K562 (cell line): Measurements from ENCODE around the gene ZCCHC24. TPM values are rescaled to one million over a fixed set of nuclear protein-coding genes. Genes with fewer than 3 reads are reported as not detected.

ENCODE experiments used
- ATAC-seq: fragments of 200-7000 bp; cut with Tn5 transposase; 3 replicates; pipeline ENCODE4 v1.9.1; 2020; ENCODE audit warnings: moderate library complexity
- BruUV-seq: library from RNA; stranded (reverse); fragments of 400-500 nt; replicated peaks from 2 replicates; lab custom pipeline; 2021; lab: Mats Ljungman, UMichigan
- CTCF ChIA-PET: fragments of 300-600 bp; formaldehyde crosslinking; extraction: SDS; loops from one replicate; lab custom pipeline; 2021; ENCODE audit warnings: low intra/inter-chr PET ratio; lab: Yijun Ruan, JAX
- POLR2A ChIA-PET: fragments of 300-600, 350-650 bp; sonication (Branson Sonifier 250); formaldehyde crosslinking; extraction: SDS; loops from one replicate; lab custom pipeline; 2021; ENCODE audit warnings: antibody characterized with exemption, inconsistent platforms; lab: Yijun Ruan, JAX
- DNase-seq, 4 experiments: peaks; one replicate each; pipeline versions ENCODE4 v3.0.0 to v3.0.0-alpha.2; 2011 to 2018; ENCODE audit warnings: low spot score in 3 of 4, mixed read lengths in 3 of 4; ENCODE audit errors: extremely low read depth in 1 of 4
- FAIRE-seq: peaks from 2 replicates; lab custom pipeline; 2011; peaks lifted over from hg19 to GRCh38; lab: Jason Lieb, UNC
- H2AFZ ChIP-seq: 2 replicates; pipeline ENCODE4 v1.6.0; 2011; ENCODE audit warnings: low read depth, low read length, control low read depth, inconsistent platforms
- H3K27ac ChIP-seq: fragments of 200-600 bp; 3 replicates; pipeline ENCODE4 v1.8.0; 2011; ENCODE audit warnings: low read depth, mild to moderate bottlenecking, control low read depth, inconsistent platforms, low read length, moderate library complexity, mixed read lengths; ENCODE audit errors: extremely low read depth
- H3K27me3 ChIP-seq, 2 experiments: fragments of 300-600 bp in 1 of 2; 2 replicates in 1 of 2; 3 replicates in 1 of 2; pipeline versions ENCODE4 v1.6.0 to v1.8.0; 2011; ENCODE audit warnings: inconsistent platforms in 2 of 2, low read length in 2 of 2, mild to moderate bottlenecking in 1 of 2, mixed read lengths in 1 of 2, moderate library complexity in 1 of 2; ENCODE audit not compliant: control insufficient read depth in 2 of 2, insufficient read depth in 2 of 2
- H3K36me3 ChIP-seq: fragments of 300-600 bp; 3 replicates; pipeline ENCODE4 v1.8.0; 2011; ENCODE audit warnings: mild to moderate bottlenecking, low read length, inconsistent platforms; ENCODE audit not compliant: control insufficient read depth, insufficient read depth
- H3K4me1 ChIP-seq, 2 experiments: fragments of 200-600 bp in 1 of 2; replicated peaks in 1 of 2; 2 replicates in 1 of 2; 3 replicates in 1 of 2; pipeline versions ENCODE4 v1.5.1 to v1.8.0; 2011; ENCODE audit warnings: inconsistent platforms in 2 of 2, low read length in 2 of 2, mild to moderate bottlenecking in 1 of 2, mixed read lengths in 1 of 2, moderate library complexity in 1 of 2; ENCODE audit not compliant: control insufficient read depth in 2 of 2, insufficient read depth in 2 of 2
- H3K4me2 ChIP-seq: 2 replicates; pipeline ENCODE4 v1.6.1; 2011; ENCODE audit warnings: low read length, control low read depth, inconsistent platforms, mixed read lengths; ENCODE audit not compliant: insufficient read depth
- H3K4me3 ChIP-seq: fragments of 200-600 bp; sonication (generic), shearing (Covaris generic); 2 replicates; pipeline ENCODE4 v1.5.1; 2016; ENCODE audit warnings: control low read depth, inconsistent platforms
- H3K79me2 ChIP-seq: fragments of 200-600 bp; 3 replicates; pipeline ENCODE4 v1.8.0; 2011; ENCODE audit warnings: low read length, inconsistent platforms; ENCODE audit not compliant: control insufficient read depth, insufficient read depth
- H3K9ac ChIP-seq, 2 experiments: 2 replicates each; pipeline versions ENCODE4 v1.6.0 to v1.6.1; 2011; ENCODE audit warnings: low read depth in 2 of 2, low read length in 2 of 2, control low read depth in 1 of 2, inconsistent platforms in 1 of 2, mild to moderate bottlenecking in 1 of 2, mixed read lengths in 1 of 2; ENCODE audit not compliant: insufficient read depth in 1 of 2
- H3K9me1 ChIP-seq: one replicate; pipeline ENCODE4 v1.6.0; 2011; ENCODE audit warnings: inconsistent platforms, mild to moderate bottlenecking, low read length, moderate library complexity; ENCODE audit not compliant: control insufficient read depth, insufficient read depth
- H3K9me3 ChIP-seq: replicated peaks from 2 replicates; pipeline ENCODE4 v1.5.1; 2011; ENCODE audit warnings: low read depth, low read length, inconsistent platforms; ENCODE audit not compliant: control insufficient read depth, insufficient read depth
- H4K20me1 ChIP-seq: replicated peaks from 2 replicates; pipeline ENCODE4 v1.6.1; 2011; ENCODE audit warnings: low read length, inconsistent platforms, mixed read lengths; ENCODE audit not compliant: control insufficient read depth, insufficient read depth
- ATF7 ChIP-seq: fragments of 450-650 bp; IDR thresholded peaks from 2 replicates; pipeline ENCODE4 v1.7.1; 2014; ENCODE audit warnings: mild to moderate bottlenecking, moderate library complexity
- CXXC5 ChIP-seq: fragments of 250-450 bp; sonication (Bioruptor Pico); IDR thresholded peaks from 2 replicates; pipeline ENCODE4 v1.8.0; 2022; ENCODE audit warnings: inconsistent platforms, mild to moderate bottlenecking, moderate library complexity
- ELF1 ChIP-seq: fragments of 200-800 bp; sonication (Bioruptor generic); IDR thresholded peaks from 2 replicates; pipeline ENCODE4 v1.6.1; 2016; ENCODE audit warnings: missing genetic modification characterization, missing compliant biosample characterization
- LEF1 ChIP-seq: fragments of 450-650 bp; IDR thresholded peaks from 2 replicates; pipeline ENCODE4 v1.6.1; 2016; ENCODE audit warnings: mild to moderate bottlenecking
- PML ChIP-seq: IDR thresholded peaks from 2 replicates; pipeline ENCODE4 v1.6.1; 2012; ENCODE audit warnings: low read length, inconsistent platforms
- RAD51 ChIP-seq: fragments of 450-650 bp; IDR thresholded peaks from 2 replicates; pipeline ENCODE4 v1.7.1; 2016; ENCODE audit warnings: low read depth, mild to moderate bottlenecking, borderline replicate concordance
- ZEB2 ChIP-seq: fragments of 450-650 bp; IDR thresholded peaks from 2 replicates; pipeline ENCODE4 v1.6.1; 2016
- ZFP36 ChIP-seq: fragments of 150-350 bp; IDR thresholded peaks from 2 replicates; pipeline ENCODE4 v1.6.1; 2018; ENCODE audit warnings: low read length, low read depth; ENCODE audit not compliant: partially characterized antibody
- ZNF165 ChIP-seq: fragments of 250-450 bp; sonication (Bioruptor Pico); IDR thresholded peaks from 2 replicates; pipeline ENCODE4 v1.4.0; 2020; ENCODE audit warnings: borderline replicate concordance
- WGBS: fragments of 100-300 bp; shearing (Covaris generic); methylation state at CpG from one replicate; pipeline ENCODE4 v1.1.6; 2016; ENCODE audit warnings: low coverage, mixed read lengths; ENCODE audit not compliant: insufficient coverage; ENCODE audit errors: missing lambda C conversion rate; 5-methylcytosine and 5-hydroxymethylcytosine counted together
- in situ Hi-C: fragments of 300-500 bp; cut with MboI; formaldehyde crosslinking; loops from 4 replicates; pipeline ENCODE4 v1.15.0; 2018; ENCODE audit warnings: inconsistent platforms, mixed read lengths
- intact Hi-C: fragments of 100-400 bp; cut with micrococcal nuclease; formaldehyde crosslinking; loops from 2 replicates; pipeline ENCODE4 v1.14.2; 2022
- polyA plus RNA-seq, 8 experiments: library from polyadenylated mRNA; depleted of rRNA in 4 of 8; stranded (reverse) in 5 of 8; unstranded in 3 of 8; fragments of >200 nt; fragmentation: Nextera tagmentation in 2 of 8; fragmentation: Illumina TruSeq in 1 of 8; extraction: Ambion mirVana in 2 of 8; extraction: Trizol in 1 of 8; gene quantifications; 2 replicates each; pipeline versions ENCODE4 v1.2.1 to v1.2.3, GENCODE V29; 2011 to 2014; ENCODE audit warnings: inconsistent platforms in 1 of 8, missing spikeins in 1 of 8
- total RNA-seq, 7 experiments: library from RNA; depleted of rRNA in 6 of 7; stranded (reverse); fragments of >200 nt in 6 of 7; fragmentation: Illumina TruSeq in 2 of 7; extraction: Trizol in 2 of 7; gene quantifications; 2 replicates each; pipeline versions ENCODE4 v1.2.1 to v1.2.3, GENCODE V29; 2011 to 2021; ENCODE audit warnings: low replicate concordance in 1 of 7
- TF ChIP-seq, protein P1 (sequence below): fragments of 450-650 bp; IDR thresholded peaks from 2 replicates; pipeline ENCODE4 v1.6.1; 2016; ENCODE audit warnings: low read depth

Gene ZCCHC24
- total and polyA plus RNA-seq, 9 of the 15 experiments (the other 6 are each of a cell fraction or from before 2014, with no cell fraction given), result 0.84 to 11.0 (median 4.6) TPM

DNA sequence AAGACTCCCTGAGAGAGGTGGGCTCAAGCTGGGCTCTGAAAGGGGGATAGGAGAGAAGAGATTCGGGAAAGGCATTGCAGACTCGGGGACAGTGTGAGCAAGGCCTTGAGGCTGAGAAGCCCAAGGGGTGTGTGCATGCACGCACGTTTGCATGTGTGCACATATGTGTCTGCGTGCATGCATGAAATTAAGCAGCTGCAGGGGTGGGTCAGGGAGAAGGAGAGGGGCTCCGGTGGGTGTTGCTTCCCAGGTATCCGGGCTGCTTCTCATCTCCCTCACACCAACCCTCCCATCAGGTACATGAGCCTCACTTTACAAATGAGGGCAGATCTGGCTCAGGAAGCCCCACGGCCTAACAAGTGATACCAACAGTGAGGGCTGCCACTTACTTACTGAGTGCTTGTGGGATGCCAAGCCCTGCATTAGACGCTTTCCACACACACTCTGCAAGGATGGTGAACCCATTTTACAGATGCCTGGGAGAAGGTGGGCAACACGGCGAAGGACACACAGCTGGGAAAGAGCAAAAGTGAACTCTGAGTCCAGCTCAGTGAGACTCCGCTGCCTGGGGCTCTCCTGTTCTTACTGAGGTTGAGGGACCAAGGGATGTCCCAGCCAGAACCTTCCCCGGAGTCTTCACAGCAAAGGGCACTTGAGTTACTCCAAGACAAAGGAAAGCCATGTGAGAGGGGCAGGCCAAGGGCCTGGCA, 26.4 kb downstream of the ZCCHC24 start:
- Histone ChIP-seq H3K4me3 (no peak overlapping the region), H3K9me3 (no peaks in the 10 kb centered on the region), H3K4me1 (peaks cover 15 to 17% of the 10 kb centered on the region in 2 experiments; a peak in 4 of 5 replicates), H3K9ac (peak overlapping the region in 1 of 2 experiments; percentile 29; a peak in 1 of 4 replicates), H3K9me1 (no peaks in the 10 kb centered on the region), H2AFZ (no peak overlapping the region), H3K4me2 (no peak overlapping the region), H3K27me3 (no peaks in the 10 kb centered on the region), H4K20me1 (no peaks in the 10 kb centered on the region), H3K36me3 (no peaks in the 10 kb centered on the region; the same call in 2 of the 3 replicates), H3K79me2 (no peaks in the 10 kb centered on the region), H3K27ac (no peak overlapping the region; the same call in 2 of the 3 replicates)
- FAIRE-seq, result no peak
- in situ Hi-C loops (no loop called here), intact Hi-C loops (no loop called here)
- ChIA-PET POLR2A (interaction anchor here (0.6 to 1.0 kb wide), 3 partner anchors 21 to 27 kb away, joined by 3 read pairs; partner anchors contain the start of gene ZCCHC24), CTCF (no interaction called here)
- WGBS, result 64% methylated on average over 13 of the region's 13 CpGs
- no peak for DNase-seq
- BruUV-seq, result no TSS peak
- ATAC-seq, result no peak
- TF ChIP-seq LEF1, result no peak
- TF ChIP-seq ATF7, result no peak
- no peak for TF ChIP-seq ELF1 (tag)
- TF ChIP-seq RAD51, result no peak
- no peak for TF ChIP-seq CXXC5 (CRISPR knock-in tag)
- TF ChIP-seq, protein P1, sequence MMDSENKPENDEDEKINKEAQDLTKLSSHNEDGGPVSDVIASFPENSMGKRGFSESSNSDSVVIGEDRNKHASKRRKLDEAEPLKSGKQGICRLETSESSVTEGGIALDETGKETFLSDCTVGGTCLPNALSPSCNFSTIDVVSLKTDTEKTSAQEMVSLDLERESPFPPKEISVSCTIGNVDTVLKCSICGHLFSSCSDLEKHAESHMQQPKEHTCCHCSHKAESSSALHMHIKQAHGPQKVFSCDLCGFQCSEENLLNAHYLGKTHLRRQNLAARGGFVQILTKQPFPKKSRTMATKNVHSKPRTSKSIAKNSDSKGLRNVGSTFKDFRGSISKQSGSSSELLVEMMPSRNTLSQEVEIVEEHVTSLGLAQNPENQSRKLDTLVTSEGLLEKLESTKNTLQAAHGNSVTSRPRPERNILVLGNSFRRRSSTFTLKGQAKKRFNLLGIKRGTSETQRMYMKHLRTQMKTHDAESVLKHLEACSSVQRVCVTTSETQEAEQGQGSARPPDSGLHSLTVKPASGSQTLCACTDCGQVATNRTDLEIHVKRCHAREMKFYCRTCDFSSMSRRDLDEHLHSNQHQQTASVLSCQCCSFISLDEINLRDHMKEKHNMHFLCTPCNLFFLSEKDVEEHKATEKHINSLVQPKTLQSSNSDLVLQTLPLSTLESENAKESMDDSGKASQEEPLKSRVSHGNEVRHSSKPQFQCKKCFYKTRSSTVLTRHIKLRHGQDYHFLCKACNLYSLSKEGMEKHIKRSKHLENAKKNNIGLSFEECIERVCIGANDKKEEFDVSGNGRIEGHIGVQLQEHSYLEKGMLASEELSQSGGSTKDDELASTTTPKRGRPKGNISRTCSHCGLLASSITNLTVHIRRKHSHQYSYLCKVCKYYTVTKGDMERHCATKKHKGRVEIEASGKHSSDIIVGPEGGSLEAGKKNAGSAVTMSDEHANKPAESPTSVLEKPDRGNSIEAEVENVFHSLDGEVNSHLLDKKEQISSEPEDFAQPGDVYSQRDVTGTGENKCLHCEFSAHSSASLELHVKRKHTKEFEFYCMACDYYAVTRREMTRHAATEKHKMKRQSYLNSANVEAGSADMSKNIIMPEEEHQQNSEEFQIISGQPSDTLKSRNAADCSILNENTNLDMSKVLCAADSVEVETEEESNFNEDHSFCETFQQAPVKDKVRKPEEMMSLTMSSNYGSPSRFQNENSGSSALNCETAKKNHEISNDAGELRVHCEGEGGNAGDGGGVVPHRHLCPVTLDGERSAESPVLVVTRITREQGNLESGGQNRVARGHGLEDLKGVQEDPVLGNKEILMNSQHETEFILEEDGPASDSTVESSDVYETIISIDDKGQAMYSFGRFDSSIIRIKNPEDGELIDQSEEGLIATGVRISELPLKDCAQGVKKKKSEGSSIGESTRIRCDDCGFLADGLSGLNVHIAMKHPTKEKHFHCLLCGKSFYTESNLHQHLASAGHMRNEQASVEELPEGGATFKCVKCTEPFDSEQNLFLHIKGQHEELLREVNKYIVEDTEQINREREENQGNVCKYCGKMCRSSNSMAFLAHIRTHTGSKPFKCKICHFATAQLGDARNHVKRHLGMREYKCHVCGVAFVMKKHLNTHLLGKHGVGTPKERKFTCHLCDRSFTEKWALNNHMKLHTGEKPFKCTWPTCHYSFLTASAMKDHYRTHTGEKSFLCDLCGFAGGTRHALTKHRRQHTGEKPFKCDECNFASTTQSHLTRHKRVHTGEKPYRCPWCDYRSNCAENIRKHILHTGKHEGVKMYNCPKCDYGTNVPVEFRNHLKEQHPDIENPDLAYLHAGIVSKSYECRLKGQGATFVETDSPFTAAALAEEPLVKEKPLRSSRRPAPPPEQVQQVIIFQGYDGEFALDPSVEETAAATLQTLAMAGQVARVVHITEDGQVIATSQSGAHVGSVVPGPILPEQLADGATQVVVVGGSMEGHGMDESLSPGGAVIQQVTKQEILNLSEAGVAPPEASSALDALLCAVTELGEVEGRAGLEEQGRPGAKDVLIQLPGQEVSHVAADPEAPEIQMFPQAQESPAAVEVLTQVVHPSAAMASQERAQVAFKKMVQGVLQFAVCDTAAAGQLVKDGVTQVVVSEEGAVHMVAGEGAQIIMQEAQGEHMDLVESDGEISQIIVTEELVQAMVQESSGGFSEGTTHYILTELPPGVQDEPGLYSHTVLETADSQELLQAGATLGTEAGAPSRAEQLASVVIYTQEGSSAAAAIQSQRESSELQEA, result no peak
- TF ChIP-seq PML, result no peak
- TF ChIP-seq ZEB2, result no peak
- no peak for TF ChIP-seq ZFP36
- TF ChIP-seq ZNF165 (CRISPR knock-in tag), result no peak
